Chondrocyte (in vitro differentiated cells): Measurements from ENCODE around the gene CPT2. TPM values are rescaled to one million over a fixed set of nuclear protein-coding genes. Genes with fewer than 3 reads are reported as not detected.

ENCODE experiments used
- DNase-seq: peaks from one replicate; pipeline ENCODE4 v3.0.0; 2021; ENCODE audit warnings: mixed read lengths, low spot score
- H3K27ac Mint-ChIP-seq: one replicate; pipeline ENCODE4 v1.8.0; 2021; ENCODE audit warnings: mild to moderate bottlenecking, moderate library complexity, mixed read lengths; ENCODE audit not compliant: unreplicated experiment
- H3K27me3 Mint-ChIP-seq: 2 replicates; pipeline ENCODE4 v1.8.0; 2021; ENCODE audit warnings: low read depth, mixed read lengths
- H3K36me3 Mint-ChIP-seq: 2 replicates; pipeline ENCODE4 v1.8.0; 2021; ENCODE audit warnings: low read depth, mixed read lengths
- H3K4me1 Mint-ChIP-seq: 2 replicates; pipeline ENCODE4 v1.8.0; 2021; ENCODE audit warnings: low read depth, mild to moderate bottlenecking, mixed read lengths
- H3K4me3 Mint-ChIP-seq: one replicate; pipeline ENCODE4 v1.8.0; 2021; ENCODE audit warnings: mild to moderate bottlenecking, moderate library complexity, mixed read lengths; ENCODE audit not compliant: unreplicated experiment
- H3K9me3 Mint-ChIP-seq: 2 replicates; pipeline ENCODE4 v1.8.0; 2021; ENCODE audit warnings: low read depth, mixed read lengths
- CTCF ChIP-seq: fragments of 200-600 bp; sonication (generic); IDR thresholded peaks from 2 replicates; pipeline ENCODE4 v1.5.0; 2021; ENCODE audit warnings: antibody characterized with exemption, mild to moderate bottlenecking, moderate library complexity
- total RNA-seq: library from RNA; stranded (reverse); gene quantifications from 3 replicates; pipeline ENCODE4 v1.2.1, GENCODE V29; 2021

The CPT2 gene
- total RNA-seq, 1 donor from 2014 or later, result 11.0 TPM

GRCh38 chr1:53218201-53218600 lies 21.6 kb downstream of the CPT2 start:
- no peak overlapping the region for H3K4me3 Mint-ChIP-seq
- no peak overlapping the region for H3K27ac Mint-ChIP-seq
- H3K4me1 Mint-ChIP-seq, result peaks cover 21% of the 10 kb centered on the region
- H3K36me3 Mint-ChIP-seq, result peaks cover 5% of the 10 kb centered on the region
- H3K9me3 Mint-ChIP-seq, result no peaks in the 10 kb centered on the region
- no peaks in the 10 kb centered on the region for H3K27me3 Mint-ChIP-seq
- DNase-seq, result no peak
- no peak for TF ChIP-seq CTCF

DNA sequence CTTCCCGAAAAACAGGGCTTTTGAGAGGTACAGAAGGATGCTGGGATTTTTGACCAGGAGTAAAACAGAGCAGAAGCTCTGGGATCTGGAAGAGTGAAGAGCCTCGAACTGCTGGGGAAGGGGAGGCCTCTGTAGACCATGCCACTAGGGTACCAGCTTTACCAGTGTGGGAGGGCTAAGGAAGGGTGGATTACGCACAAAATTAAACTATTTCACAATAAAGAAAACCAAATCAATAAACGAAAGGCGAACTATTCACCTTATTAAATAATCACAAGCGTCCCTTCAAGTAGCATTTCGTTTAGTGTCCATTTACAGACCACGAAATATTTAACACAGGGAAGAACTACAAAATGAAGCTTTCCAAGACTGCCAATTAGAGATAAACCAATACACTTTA lies 23.1 kb downstream of the CPT2 start:
- peaks cover 21% of the 10 kb centered on the region for H3K4me1 Mint-ChIP-seq
- no peak for DNase-seq
- H3K36me3 Mint-ChIP-seq, result peaks cover 2% of the 10 kb centered on the region
- peak overlapping the region; percentile 96 for H3K27ac Mint-ChIP-seq
- H3K4me3 Mint-ChIP-seq, result peak overlapping the region; percentile 86
- H3K9me3 Mint-ChIP-seq, result no peaks in the 10 kb centered on the region
- H3K27me3 Mint-ChIP-seq, result no peaks in the 10 kb centered on the region
- no peak for TF ChIP-seq CTCF

GRCh38 chr1:53220171-53220961 lies 23.7 kb downstream of the CPT2 start, which contains the start of gene CZIB:
TSS of gene CZIB (minus strand) at chr1:53220634. CDS start at chr1:53220575, 59 bp downstream.
- Mint-ChIP-seq H3K27me3 (no peaks in the 10 kb centered on the region), H3K4me3 (peak within 1 kb of the TSS; percentile 86), H3K4me1 (peaks cover 21% of the 10 kb centered on the region), H3K36me3 (peaks cover 2% of the 10 kb centered on the region), H3K27ac (peak within 1 kb of the TSS; percentile 96), H3K9me3 (no peaks in the 10 kb centered on the region)
- no peak for TF ChIP-seq CTCF
- DNase-seq, result peak; percentile 98

GRCh38 chr1:53220962-53221286 lies 24.3 kb downstream of the CPT2 start:
- H3K27me3 Mint-ChIP-seq, result no peaks in the 10 kb centered on the region
- TF ChIP-seq CTCF, result no peak
- H3K4me1 Mint-ChIP-seq, result peaks cover 21% of the 10 kb centered on the region
- H3K36me3 Mint-ChIP-seq, result peaks cover 2% of the 10 kb centered on the region
- H3K27ac Mint-ChIP-seq, result peak overlapping the region; percentile 96
- no peak for DNase-seq
- no peaks in the 10 kb centered on the region for H3K9me3 Mint-ChIP-seq
- peak overlapping the region; percentile 86 for H3K4me3 Mint-ChIP-seq

DNA sequence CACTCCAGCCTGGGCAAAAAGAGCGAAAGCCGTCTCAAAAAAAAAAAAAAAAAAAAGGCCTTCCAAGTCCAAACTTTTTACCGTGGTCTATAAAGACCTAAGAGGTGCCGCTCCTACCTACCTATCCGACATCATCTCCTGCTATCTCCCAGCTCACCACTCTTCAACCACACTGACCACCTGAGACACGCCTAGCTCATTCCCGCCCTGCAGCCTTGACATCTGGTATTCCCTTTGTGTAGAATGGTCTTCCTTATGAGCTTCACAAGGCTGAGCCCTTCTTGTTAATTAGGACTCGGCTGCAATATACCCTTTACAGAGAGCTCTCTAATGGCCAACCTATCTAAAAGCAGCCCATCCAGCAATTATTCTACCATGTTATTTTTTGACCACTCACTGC lies 41.0 kb downstream of the CPT2 start:
- H3K9me3 Mint-ChIP-seq, result no peaks in the 10 kb centered on the region
- H3K36me3 Mint-ChIP-seq, result no peaks in the 10 kb centered on the region
- no peak for DNase-seq
- H3K27me3 Mint-ChIP-seq, result no peaks in the 10 kb centered on the region
- peak overlapping the region; percentile 92 for H3K4me3 Mint-ChIP-seq
- peaks cover 30% of the 10 kb centered on the region for H3K4me1 Mint-ChIP-seq
- TF ChIP-seq CTCF, result no peak
- H3K27ac Mint-ChIP-seq, result peak overlapping the region; percentile 89
